OCI-LY7 (cell line): ENCODE data around the gene CA12.

Source experiments
- CTCF ChIP-seq: fragments of 200-600 bp; sonication (generic); conservative IDR thresholded peaks from 2 replicates; pipeline ENCODE4 v1.5.1; 2014; ENCODE audit warnings: mild to moderate bottlenecking, antibody characterized with exemption, low read length, moderate library complexity, mixed read lengths
- EZH2phosphoT487 ChIP-seq: fragments of 200-600 bp; sonication (generic); IDR thresholded peaks from 2 replicates; pipeline ENCODE4 v1.6.1; 2018; ENCODE audit warnings: low read depth, borderline replicate concordance, mild to moderate bottlenecking, mixed run types, antibody characterized with exemption, low read length, moderate library complexity, mixed read lengths

GRCh38 chr15:63348392-63348791 lies 33.3 kb downstream of the CA12 start:
- TF ChIP-seq CTCF (no peak), EZH2phosphoT487 (no peak)
